CD8-positive, alpha-beta memory T cell (primary cell): ENCODE results near the gene ENGASE. TPM values are rescaled to one million over a fixed set of nuclear protein-coding genes. Genes with fewer than 3 reads are reported as not detected.

Experiments
- CTCF ChIA-PET: fragments of 350-600 bp; sonication (Branson Sonifier 250); formaldehyde crosslinking; loops from one replicate; lab custom pipeline; 2021; ENCODE audit warnings: antibody characterized with exemption; lab: Charles Lee
- POLR2A ChIA-PET: fragments of 350-600 bp; sonication (Branson Sonifier 250); formaldehyde crosslinking; loops from one replicate; lab custom pipeline; 2021; ENCODE audit warnings: antibody characterized with exemption; lab: Charles Lee
- DNase-seq, 5 donors: peaks; one replicate each; pipeline versions ENCODE4 v3.0.0 to v3.0.0-alpha.2; 2020 to 2022; ENCODE audit warnings: mixed read lengths in 1 of 5
- H3K27ac ChIP-seq: one replicate; pipeline ENCODE4 v1.7.0; 2013; ENCODE audit warnings: low read depth, mild to moderate bottlenecking, low read length, moderate library complexity
- H3K27me3 ChIP-seq: 2 replicates; pipeline ENCODE4 v1.7.0; 2013; ENCODE audit warnings: low read length, mild to moderate bottlenecking; ENCODE audit not compliant: insufficient read depth, poor library complexity, severe bottlenecking
- H3K36me3 ChIP-seq: 2 replicates; pipeline ENCODE4 v1.7.0; 2013; ENCODE audit warnings: mild to moderate bottlenecking, low read length, moderate library complexity; ENCODE audit not compliant: insufficient read depth
- H3K4me1 ChIP-seq: 2 replicates; pipeline ENCODE4 v1.7.0; 2013; ENCODE audit warnings: mild to moderate bottlenecking, low read length, moderate library complexity; ENCODE audit not compliant: insufficient read depth
- H3K4me3 ChIP-seq: 2 replicates; pipeline ENCODE4 v1.7.0; 2013; ENCODE audit warnings: mild to moderate bottlenecking, low read length
- H3K9me3 ChIP-seq: 2 replicates; pipeline ENCODE4 v1.7.0; 2013; ENCODE audit warnings: mild to moderate bottlenecking, low read length
- H3K27ac Mint-ChIP-seq, 8 donors: one replicate each; pipeline ENCODE4 v1.8.0; 2020 to 2021; ENCODE audit warnings: mixed read lengths in 8 of 8, mild to moderate bottlenecking in 6 of 8, inconsistent platforms in 3 of 8, moderate library complexity in 3 of 8
- H3K27me3 Mint-ChIP-seq, 2 donors: one replicate each; pipeline ENCODE4 v1.8.0; 2020 to 2021; ENCODE audit warnings: mixed read lengths in 2 of 2, mild to moderate bottlenecking in 1 of 2, moderate library complexity in 1 of 2
- H3K36me3 Mint-ChIP-seq, 3 donors: one replicate each; pipeline ENCODE4 v1.8.0; 2020 to 2021; ENCODE audit warnings: mixed read lengths in 3 of 3, inconsistent platforms in 1 of 3, mild to moderate bottlenecking in 1 of 3
- H3K4me1 Mint-ChIP-seq, 3 donors: one replicate each; pipeline ENCODE4 v1.8.0; 2020 to 2021; ENCODE audit warnings: mixed read lengths in 3 of 3, inconsistent platforms in 1 of 3, mild to moderate bottlenecking in 1 of 3
- H3K4me3 Mint-ChIP-seq, 7 donors: one replicate each; pipeline ENCODE4 v1.8.0; 2020 to 2021; ENCODE audit warnings: mixed read lengths in 7 of 7, mild to moderate bottlenecking in 6 of 7, moderate library complexity in 4 of 7, inconsistent platforms in 2 of 7
- H3K9me3 Mint-ChIP-seq, 5 donors: one replicate each; pipeline ENCODE4 v1.8.0; 2020 to 2022; ENCODE audit warnings: mixed read lengths in 5 of 5, mild to moderate bottlenecking in 3 of 5, moderate library complexity in 2 of 5, inconsistent platforms in 1 of 5
- polyA plus RNA-seq: library from polyadenylated mRNA; unstranded; fragments of 300-500 nt; fragmentation: Illumina TruSeq; gene quantifications from one replicate; pipeline ENCODE4 v1.2.3, GENCODE V29; 2021
- total RNA-seq, 2 experiments: library from RNA; stranded (reverse); gene quantifications; one replicate each; pipeline ENCODE4 v1.2.3, GENCODE V29; 2021

The ENGASE gene
- total and polyA plus RNA-seq, 3 experiments from 2014 or later: 3.5 to 38.3 (median 33.2) TPM

- CTCF ChIA-PET: interaction anchor here (1.1 to 2.3 kb wide), 9 partner anchors 10 to 342 kb away, joined by 3 to 10 read pairs (median 4); no protein-coding TSS in a partner anchor
- Mint-ChIP-seq H3K27me3 (peaks cover 25 to 28% of the 10 kb centered on the region in 2 donors), H3K4me1 (peaks cover 4 to 5% (median 4%) of the 10 kb centered on the region in 3 donors), H3K4me3 (no peak overlapping the region), H3K27ac (no peak overlapping the region), H3K9me3 (no peaks in the 10 kb centered on the region), H3K36me3 (no peaks in the 10 kb centered on the region)
- Histone ChIP-seq H3K36me3 (no peaks in the 10 kb centered on the region), H3K27me3 (no peaks in the 10 kb centered on the region), H3K4me1 (no peaks in the 10 kb centered on the region), H3K4me3 (no peak overlapping the region), H3K9me3 (no peaks in the 10 kb centered on the region), H3K27ac (no peak overlapping the region)
- POLR2A ChIA-PET: no interaction called here
- DNase-seq: no peak
Measured at GRCh38 chr17:79046197-79046915, 28.3 kb upstream of the ENGASE start.

- Mint-ChIP-seq H3K27ac (peak overlapping the region in 1 of 8 donors; percentile 37), H3K4me3 (no peak overlapping the region), H3K4me1 (peaks cover 4 to 5% (median 4%) of the 10 kb centered on the region in 3 donors), H3K36me3 (no peaks in the 10 kb centered on the region), H3K9me3 (no peaks in the 10 kb centered on the region), H3K27me3 (peaks cover 25 to 28% of the 10 kb centered on the region in 2 donors)
- Histone ChIP-seq H3K36me3 (no peaks in the 10 kb centered on the region), H3K27me3 (no peaks in the 10 kb centered on the region), H3K4me3 (no peak overlapping the region), H3K4me1 (no peaks in the 10 kb centered on the region), H3K9me3 (no peaks in the 10 kb centered on the region), H3K27ac (no peak overlapping the region)
- ChIA-PET POLR2A (no interaction called here), CTCF (interaction anchor here (0.7 to 2.3 kb wide), 2 partner anchors 41 to 72 kb away, joined by 3 to 10 read pairs; no protein-coding TSS in a partner anchor)
- no peak for DNase-seq
Measured at GRCh38 chr17:79046916-79047280, 27.7 kb upstream of the ENGASE start.

- no peak for DNase-seq
- Mint-ChIP-seq H3K27ac (peak overlapping the region in 1 of 8 donors; percentile 37), H3K36me3 (no peaks in the 10 kb centered on the region), H3K27me3 (peaks cover 25 to 28% of the 10 kb centered on the region in 2 donors), H3K9me3 (no peaks in the 10 kb centered on the region), H3K4me1 (peaks cover 3 to 5% (median 4%) of the 10 kb centered on the region in 3 donors), H3K4me3 (peak overlapping the region in 1 of 7 donors; percentile 32)
- Histone ChIP-seq H3K4me1 (no peaks in the 10 kb centered on the region), H3K27me3 (no peaks in the 10 kb centered on the region), H3K27ac (no peak overlapping the region), H3K36me3 (no peaks in the 10 kb centered on the region), H3K4me3 (no peak overlapping the region), H3K9me3 (no peaks in the 10 kb centered on the region)
- ChIA-PET POLR2A (no interaction called here), CTCF (interaction anchor here (0.7 to 2.3 kb wide), 2 partner anchors 41 to 72 kb away, joined by 3 to 10 read pairs; no protein-coding TSS in a partner anchor)
Measured at GRCh38 chr17:79047291-79047920, 27.2 kb upstream of the ENGASE start.

GRCh38 chr17:79047923-79048825 lies 26.4 kb upstream of the ENGASE start:
- ChIA-PET POLR2A (no interaction called here), CTCF (no interaction called here)
- Histone ChIP-seq H3K27me3 (no peaks in the 10 kb centered on the region), H3K27ac (no peak overlapping the region), H3K9me3 (no peaks in the 10 kb centered on the region), H3K36me3 (no peaks in the 10 kb centered on the region), H3K4me3 (no peak overlapping the region), H3K4me1 (no peaks in the 10 kb centered on the region)
- peaks cover 0 to 2% (median 0%) of the 10 kb centered on the region in 3 donors for H3K36me3 Mint-ChIP-seq
- peaks cover 2 to 5% (median 4%) of the 10 kb centered on the region in 3 donors for H3K4me1 Mint-ChIP-seq
- H3K4me3 Mint-ChIP-seq: no peak overlapping the region
- H3K27ac Mint-ChIP-seq: no peak overlapping the region
- H3K27me3 Mint-ChIP-seq: peaks cover 22 to 29% of the 10 kb centered on the region in 2 donors
- DNase-seq: no peak
- H3K9me3 Mint-ChIP-seq: peaks cover 0 to 1% (median 0%) of the 10 kb centered on the region in 5 donors

DNA sequence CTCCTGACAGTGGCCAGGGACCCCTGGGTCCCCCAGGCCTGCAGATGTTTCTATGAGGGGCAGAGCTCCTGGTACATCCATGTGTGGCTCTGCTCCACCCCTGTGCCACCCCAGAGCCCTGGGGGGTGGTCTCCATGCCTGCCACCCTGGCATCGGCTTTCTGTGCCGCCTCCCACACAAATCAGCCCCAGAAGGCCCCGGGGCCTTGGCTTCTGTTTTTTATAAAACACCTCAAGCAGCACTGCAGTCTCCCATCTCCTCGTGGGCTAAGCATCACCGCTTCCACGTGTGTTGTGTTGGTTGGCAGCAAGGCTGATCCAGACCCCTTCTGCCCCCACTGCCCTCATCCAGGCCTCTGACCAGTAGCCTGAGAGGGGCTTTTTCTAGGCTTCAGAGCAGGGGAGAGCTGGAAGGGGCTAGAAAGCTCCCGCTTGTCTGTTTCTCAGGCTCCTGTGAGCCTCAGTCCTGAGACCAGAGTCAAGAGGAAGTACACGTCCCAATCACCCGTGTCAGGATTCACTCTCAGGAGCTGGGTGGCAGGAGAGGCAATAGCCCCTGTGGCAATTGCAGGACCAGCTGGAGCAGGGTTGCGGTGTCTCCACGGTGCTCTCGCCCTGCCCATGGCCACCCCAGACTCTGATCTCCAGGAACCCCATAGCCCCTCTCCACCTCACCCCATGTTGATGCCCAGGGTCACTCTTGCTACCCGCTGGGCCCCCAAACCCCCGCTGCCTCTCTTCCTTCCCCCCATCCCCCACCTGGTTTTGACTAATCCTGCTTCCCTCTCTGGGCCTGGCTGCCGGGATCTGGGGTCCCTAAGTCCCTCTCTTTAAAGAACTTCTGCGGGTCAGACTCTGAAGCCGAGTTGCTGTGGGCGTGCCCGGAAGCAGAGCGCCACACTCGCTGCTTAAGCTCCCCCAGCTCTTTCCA lies 25.5 kb upstream of the ENGASE start:
- H3K27me3 ChIP-seq: no peaks in the 10 kb centered on the region
- Mint-ChIP-seq H3K4me3 (no peak overlapping the region), H3K27me3 (peaks cover 25 to 26% of the 10 kb centered on the region in 2 donors), H3K4me1 (peaks cover 2 to 5% (median 4%) of the 10 kb centered on the region in 3 donors), H3K36me3 (peaks cover 0 to 8% (median 0%) of the 10 kb centered on the region in 3 donors), H3K27ac (peak overlapping the region in 1 of 8 donors; percentile 68), H3K9me3 (peaks cover 0 to 9% (median 3%) of the 10 kb centered on the region in 5 donors)
- H3K4me1 ChIP-seq: no peaks in the 10 kb centered on the region
- POLR2A ChIA-PET: no interaction called here
- no peaks in the 10 kb centered on the region for H3K36me3 ChIP-seq
- H3K4me3 ChIP-seq: no peak overlapping the region
- H3K9me3 ChIP-seq: no peaks in the 10 kb centered on the region
- DNase-seq: no peak
- CTCF ChIA-PET: interaction anchor here (1.2 kb wide), 1 partner anchor 352 kb away, joined by 3 read pairs; no protein-coding TSS in a partner anchor
- no peak overlapping the region for H3K27ac ChIP-seq

GRCh38 chr17:79049821-79050220 lies 24.8 kb upstream of the ENGASE start:
- Histone ChIP-seq H3K4me3 (no peak overlapping the region), H3K27me3 (no peaks in the 10 kb centered on the region), H3K27ac (no peak overlapping the region), H3K4me1 (no peaks in the 10 kb centered on the region), H3K36me3 (no peaks in the 10 kb centered on the region), H3K9me3 (no peaks in the 10 kb centered on the region)
- Mint-ChIP-seq H3K27me3 (peaks cover 21 to 30% of the 10 kb centered on the region in 2 donors), H3K36me3 (peaks cover 0 to 11% (median 0%) of the 10 kb centered on the region in 3 donors), H3K4me3 (no peak overlapping the region), H3K4me1 (peaks cover 2 to 5% (median 4%) of the 10 kb centered on the region in 3 donors), H3K9me3 (peaks cover 0 to 13% (median 7%) of the 10 kb centered on the region in 5 donors), H3K27ac (peak overlapping the region in 1 of 8 donors; percentile 74)
- DNase-seq: no peak
- CTCF ChIA-PET: interaction anchor here (1.2 kb wide), 1 partner anchor 351 kb away, joined by 3 read pairs; no protein-coding TSS in a partner anchor
- POLR2A ChIA-PET: no interaction called here

- no peaks in the 10 kb centered on the region for H3K36me3 ChIP-seq
- H3K4me1 Mint-ChIP-seq: peaks cover 2 to 5% (median 4%) of the 10 kb centered on the region in 3 donors
- no peak overlapping the region for H3K27ac Mint-ChIP-seq
- H3K4me1 ChIP-seq: no peaks in the 10 kb centered on the region
- no peaks in the 10 kb centered on the region for H3K9me3 ChIP-seq
- CTCF ChIA-PET: interaction anchor here (1.2 kb wide), 1 partner anchor 350 kb away, joined by 3 read pairs; no protein-coding TSS in a partner anchor
- H3K4me3 ChIP-seq: no peak overlapping the region
- peaks cover 14 to 30% of the 10 kb centered on the region in 2 donors for H3K27me3 Mint-ChIP-seq
- POLR2A ChIA-PET: no interaction called here
- peaks cover 0 to 13% (median 8%) of the 10 kb centered on the region in 5 donors for H3K9me3 Mint-ChIP-seq
- no peaks in the 10 kb centered on the region for H3K27me3 ChIP-seq
- no peak overlapping the region for H3K27ac ChIP-seq
- peaks cover 0 to 12% (median 0%) of the 10 kb centered on the region in 3 donors for H3K36me3 Mint-ChIP-seq
- DNase-seq: no peak
- no peak overlapping the region for H3K4me3 Mint-ChIP-seq
Measured at GRCh38 chr17:79050551-79050950, 24.1 kb upstream of the ENGASE start.
